ENCODE data around the gene OR52M1.
A peak's percentile ranks its signal among the peaks of the same experiment; 100 is the strongest.
"Not testable (repeated sequence)": the region's sequence is repeated elsewhere in the genome, so short reads cannot be mapped to it uniquely, and the experiment has no call there.

Gene OR52M1, protein sequence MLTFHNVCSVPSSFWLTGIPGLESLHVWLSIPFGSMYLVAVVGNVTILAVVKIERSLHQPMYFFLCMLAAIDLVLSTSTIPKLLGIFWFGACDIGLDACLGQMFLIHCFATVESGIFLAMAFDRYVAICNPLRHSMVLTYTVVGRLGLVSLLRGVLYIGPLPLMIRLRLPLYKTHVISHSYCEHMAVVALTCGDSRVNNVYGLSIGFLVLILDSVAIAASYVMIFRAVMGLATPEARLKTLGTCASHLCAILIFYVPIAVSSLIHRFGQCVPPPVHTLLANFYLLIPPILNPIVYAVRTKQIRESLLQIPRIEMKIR

GRCh38 chr11:4544891-4545290, at the start of gene OR52M1:
Gene OR52M1, plus strand, starts transcription at chr11:4545191. Its CDS starts 0 bp downstream, at chr11:4545191.
- no peak for DNase-seq

DNA sequence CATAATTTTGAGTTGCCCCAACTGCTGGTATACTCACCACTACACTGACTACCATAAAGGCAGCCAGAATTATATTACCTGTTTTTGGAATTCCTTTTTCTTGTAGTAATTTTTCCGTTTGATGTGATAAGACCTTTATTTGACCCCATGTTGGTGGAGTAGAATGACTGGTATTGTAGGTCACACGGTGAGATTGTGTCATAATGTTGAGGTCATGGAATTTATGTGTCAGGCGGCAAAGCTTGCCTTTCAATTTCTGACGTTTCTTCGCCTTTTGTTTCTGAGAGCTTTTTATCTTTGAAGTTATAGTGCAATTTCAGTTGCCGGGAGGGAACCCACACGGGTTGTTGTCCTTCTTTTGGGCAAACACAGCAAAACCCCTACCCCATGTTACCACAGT, 49.5 kb upstream of the OR52M1 start:
- DNase-seq = no peak

DNA sequence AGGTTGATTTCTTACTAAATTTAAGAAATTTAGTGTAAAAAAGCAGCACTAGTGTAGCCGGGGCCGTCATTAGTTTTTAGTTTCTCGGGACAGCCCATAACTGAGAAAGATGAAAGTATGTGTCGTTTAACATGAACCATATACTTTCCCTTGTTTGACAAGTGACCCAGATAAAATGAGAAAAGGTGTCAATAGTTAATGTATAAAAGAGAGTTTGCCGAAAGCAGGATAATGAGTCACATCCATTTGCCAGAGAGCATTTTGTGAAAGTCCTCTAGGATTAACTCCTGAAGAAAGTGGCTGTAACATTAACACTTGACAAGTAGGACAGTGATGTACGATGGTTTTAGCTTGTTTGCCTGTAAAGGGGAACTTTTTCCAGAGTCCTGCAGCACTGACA, 49.0 kb upstream of the OR52M1 start:
- DNase-seq = no peak

DNA sequence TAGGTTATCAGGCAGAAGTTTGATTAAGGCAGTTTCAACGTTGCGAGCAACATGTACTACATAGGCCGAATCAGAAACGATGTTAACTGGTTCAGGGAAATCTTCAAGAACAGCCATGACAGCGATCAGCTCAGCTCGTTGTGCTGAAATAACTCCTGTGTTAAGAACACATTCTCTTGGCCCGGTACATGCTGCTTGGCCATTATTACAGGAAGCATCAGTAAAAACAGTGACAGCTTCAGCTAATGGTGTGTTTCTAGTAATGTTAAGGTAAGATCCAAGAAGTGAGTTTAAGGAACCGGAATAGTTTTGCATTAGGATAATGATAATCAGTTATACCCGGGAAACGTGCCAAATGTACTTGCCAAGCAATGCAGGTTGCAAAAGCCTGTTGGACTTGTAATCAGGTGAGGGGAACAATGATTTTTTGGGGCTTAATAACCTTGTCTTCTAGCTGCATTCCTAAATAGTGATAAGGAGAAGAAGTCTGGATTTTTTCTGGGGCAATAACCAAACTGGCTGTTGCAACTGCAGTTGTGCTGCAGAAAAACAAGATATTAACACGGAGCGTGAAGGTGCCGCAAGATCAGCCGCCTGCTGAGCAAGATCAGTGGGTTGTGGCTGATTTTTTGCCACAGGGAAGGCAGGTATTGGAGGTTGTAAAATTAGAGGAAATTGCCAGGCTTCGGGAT, 48.3 kb upstream of the OR52M1 start:
- peak in 1 of 51 donors; percentile 39 for DNase-seq

DNA sequence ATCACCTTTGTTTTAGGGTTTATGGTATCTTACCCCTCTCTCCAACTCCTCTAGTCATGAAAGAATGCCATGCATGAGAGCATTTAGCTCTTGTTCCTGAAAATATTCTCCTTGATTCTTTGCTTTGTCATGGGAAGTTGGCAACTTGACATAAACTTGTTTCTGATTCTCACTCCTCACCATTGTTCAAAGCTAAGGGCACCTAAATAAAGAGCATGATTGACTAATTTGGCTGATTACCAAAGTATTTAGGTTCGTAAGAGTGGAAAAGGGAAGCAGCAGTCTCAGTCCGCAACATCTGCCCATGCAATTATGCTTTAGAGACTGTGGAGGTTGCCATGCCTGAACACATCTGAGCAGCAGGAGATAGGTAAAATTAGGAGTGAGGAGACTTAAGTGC, 36.1 kb upstream of the OR52M1 start:
- DNase-seq = no peak

DNA sequence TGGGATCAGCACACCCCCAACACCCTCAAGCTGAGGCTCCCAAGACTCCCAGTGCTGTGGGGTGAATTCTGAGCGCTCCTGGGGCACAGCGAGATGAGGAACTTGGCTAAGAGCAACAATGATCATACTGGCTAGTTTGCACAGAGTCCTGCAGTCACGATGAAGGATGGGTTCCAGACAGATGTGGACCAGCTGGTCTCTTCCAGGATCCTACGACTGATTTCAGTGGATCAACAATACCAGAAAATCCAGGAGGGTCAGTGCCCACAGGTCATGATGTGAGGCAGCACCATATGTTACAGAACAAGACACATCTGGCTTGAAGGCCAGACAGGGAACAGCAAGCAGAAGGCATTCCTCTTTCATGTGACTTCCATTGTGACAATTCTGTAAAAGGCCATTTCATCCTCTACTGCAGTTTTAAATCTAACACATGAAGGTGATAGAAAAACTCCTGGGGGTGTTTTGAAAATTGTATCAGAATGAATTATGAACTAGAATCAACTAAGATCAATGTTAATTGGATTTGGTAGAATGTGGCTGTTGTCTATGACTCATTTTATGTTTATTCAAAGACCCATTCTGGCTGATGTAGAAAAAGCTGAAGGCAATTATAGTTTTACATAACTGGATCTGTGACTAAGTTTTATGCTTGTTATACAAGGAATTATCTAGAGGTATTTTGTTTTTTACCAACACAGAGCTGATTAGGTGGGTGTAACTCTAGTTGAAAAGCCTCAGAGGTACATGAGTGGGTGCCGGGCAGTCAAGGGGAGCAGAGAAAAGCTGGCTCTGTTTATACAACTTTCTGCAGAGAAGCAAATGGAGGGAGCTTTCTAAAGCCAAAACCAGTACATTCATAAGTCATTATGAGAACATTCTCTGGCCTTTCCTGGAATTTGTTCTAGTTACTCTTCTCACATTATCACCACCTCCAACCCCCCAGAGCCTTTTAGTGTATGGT, 33.4 kb upstream of the OR52M1 start:
- peak in 1 of 51 donors; percentile 31 for DNase-seq

DNA sequence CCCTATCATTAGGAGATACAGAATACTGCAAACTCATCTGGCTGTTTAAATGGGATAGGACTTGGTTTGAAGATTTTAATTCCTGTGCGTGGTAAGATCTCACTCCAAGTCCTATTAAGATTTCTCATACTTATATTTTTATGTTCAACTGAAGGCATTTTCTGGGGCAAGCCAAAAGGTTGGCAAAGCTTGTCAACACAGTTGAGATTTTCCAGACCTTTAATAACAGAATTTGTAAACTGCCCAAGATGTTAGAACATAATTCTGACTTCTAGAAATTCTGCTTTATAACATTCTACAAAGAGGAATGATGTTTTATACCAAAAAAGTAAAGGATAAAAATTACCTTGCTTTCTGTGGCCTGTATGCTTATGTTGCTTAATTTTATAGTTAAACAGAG, 30.8 kb upstream of the OR52M1 start:
- no peak for DNase-seq

GRCh38 chr11:4522339-4522738, 22.7 kb upstream of the OR52M1 start:
- DNase-seq = no peak

DNA sequence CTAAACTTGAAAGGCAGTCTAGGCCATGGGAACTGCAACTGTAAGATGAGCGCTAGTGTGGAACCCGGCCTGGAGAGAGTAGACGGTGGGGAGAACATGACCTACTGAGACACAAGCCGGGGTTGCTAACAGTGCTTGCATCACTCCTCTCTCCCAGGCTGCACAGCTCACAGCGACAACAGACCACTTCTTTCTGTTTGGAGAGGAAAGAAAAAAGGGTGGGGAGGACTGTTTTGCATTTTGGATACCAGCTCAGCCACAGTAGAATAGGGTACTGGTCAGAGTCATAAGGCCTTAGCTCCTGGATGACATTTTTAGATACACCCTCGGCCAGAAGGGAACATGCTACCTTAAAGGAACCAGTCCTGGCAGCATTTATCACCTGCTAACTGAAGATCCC, 22.2 kb upstream of the OR52M1 start:
- no peak for DNase-seq

GRCh38 chr11:4523666-4524065, 21.3 kb upstream of the OR52M1 start:
- DNase-seq = no peak

- no peak for DNase-seq
Measured at GRCh38 chr11:4527926-4528325, 17.1 kb upstream of the OR52M1 start.

DNA sequence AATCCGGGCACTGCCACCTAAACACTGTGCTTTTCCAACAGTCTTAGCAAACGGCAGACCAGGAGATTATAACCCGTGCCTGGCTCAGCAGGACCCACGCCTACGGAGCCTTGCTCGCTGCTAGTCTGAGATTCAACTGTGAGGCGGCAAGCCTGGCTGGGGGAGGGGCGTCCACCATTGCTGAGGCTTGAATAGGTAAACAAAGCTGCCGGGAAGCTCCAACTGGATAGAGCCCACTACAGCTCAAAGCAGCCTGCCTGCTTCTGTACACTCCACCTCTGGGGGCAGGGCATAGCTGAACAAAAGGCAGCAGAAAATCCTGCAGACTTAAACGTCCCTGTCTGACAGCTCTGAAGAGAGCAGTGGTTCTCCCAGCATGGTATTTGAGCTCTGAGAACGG, 13.3 kb upstream of the OR52M1 start:
- not testable (repeated sequence) for DNase-seq

DNA sequence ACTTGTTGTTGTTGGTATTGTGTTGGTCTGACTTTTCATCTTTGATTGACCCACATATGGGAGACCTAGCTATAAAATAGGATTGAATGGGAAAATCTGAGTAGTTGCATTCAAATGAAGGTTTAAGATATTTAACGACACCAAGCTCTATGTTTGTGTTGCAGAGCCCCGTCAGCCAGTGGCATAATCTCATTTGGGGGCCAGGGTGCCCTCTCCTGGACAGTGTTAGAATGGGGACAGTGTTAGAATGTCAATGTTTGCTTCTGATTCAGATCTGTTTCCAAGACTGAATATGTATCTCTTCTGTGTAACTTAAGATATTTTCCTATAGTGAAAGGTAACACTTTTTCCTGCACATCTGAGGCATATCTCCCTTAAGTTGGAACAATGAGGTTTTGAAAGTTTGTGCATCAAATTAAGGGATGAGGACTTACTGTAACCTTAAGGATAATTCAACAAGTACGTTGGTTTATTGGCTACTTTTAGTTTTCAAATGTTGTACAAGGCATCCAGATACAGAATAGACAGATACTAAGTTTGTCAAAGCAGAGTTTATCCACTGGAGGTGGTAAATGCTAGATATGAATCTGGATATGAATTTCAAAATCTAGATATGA, 5.3 kb upstream of the OR52M1 start:
- DNase-seq = peak in 21 of 51 donors; percentile 1 to 51 (median 14)

GRCh38 chr11:4541071-4541470, 3.9 kb upstream of the OR52M1 start:
- no peak for DNase-seq

GRCh38 chr11:4543561-4543960, 1.4 kb upstream of the OR52M1 start:
- DNase-seq = no peak

- no peak for DNase-seq
Measured at GRCh38 chr11:4546878-4547277, 1.9 kb downstream of the OR52M1 start.

- no peak for DNase-seq
Measured at GRCh38 chr11:4547416-4547815, 2.4 kb downstream of the OR52M1 start.

GRCh38 chr11:4551346-4551979, 6.5 kb downstream of the OR52M1 start:
- DNase-seq = peak in 1 of 51 donors; percentile 1

DNA sequence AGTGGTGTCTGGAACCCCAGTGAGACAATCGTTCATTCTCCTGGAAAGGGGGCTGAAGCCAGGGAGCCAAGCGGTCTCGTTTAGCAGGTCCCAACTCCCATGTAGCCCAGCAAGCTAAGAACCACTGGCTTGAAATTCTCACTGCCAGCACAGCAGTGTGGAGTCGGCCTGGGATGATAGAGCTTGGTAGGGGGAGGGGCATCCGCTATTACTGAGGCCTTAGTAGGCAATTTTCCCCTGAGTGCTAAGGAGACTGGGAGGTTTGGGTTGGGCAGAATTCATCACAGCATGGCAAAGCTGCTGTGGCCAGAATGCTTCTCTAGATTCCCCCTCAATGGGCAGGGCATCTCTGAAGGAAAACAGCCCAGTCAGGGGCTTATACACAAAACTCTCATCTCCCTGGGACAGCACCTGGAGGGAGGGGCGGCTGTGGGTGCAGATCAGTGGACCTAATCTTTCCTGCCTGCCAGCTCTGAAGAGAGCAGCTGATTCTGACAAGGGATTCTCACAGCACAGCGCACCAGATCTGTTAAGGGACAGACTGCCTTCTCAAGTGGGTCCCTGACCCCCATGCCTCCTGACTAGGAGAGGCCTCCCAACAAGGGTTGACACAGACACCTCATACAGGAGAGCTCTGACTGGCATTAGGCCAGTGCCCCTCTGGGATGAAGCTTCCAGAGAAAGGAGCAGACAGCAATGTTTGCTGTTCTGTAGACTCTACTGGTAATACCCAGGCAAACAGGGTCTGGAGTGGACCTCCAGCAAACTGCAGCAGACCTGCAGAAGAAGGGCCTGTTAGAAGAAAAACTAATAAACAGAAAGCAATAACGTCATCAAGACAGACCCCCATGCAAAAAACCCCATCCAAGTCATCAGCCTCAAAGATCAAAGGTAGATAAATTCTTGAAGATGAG, 14.8 kb downstream of the OR52M1 start:
- no peak for DNase-seq

GRCh38 chr11:4560467-4560866, 15.5 kb downstream of the OR52M1 start:
- DNase-seq = no peak
